Vagina (tissue), 2 donors: ENCODE measurements around the gene PHLDA2.

ENCODE experiments used
- POLR2A ChIP-seq, 2 donors: fragments of 450-650 bp; IDR thresholded peaks; one replicate each; pipeline ENCODE4 v1.6.1; 2017; ENCODE audit warnings: antibody characterized with exemption in 2 of 2, mild to moderate bottlenecking in 2 of 2, moderate library complexity in 2 of 2
- POLR2AphosphoS5 ChIP-seq, 2 donors: sonication (generic); formaldehyde crosslinking; IDR thresholded peaks; one replicate each; pipeline ENCODE4 v1.9.0; 2017; ENCODE audit warnings: antibody characterized with exemption in 2 of 2, mild to moderate bottlenecking in 2 of 2, low read depth in 1 of 2; ENCODE audit not compliant: insufficient read depth in 1 of 2
- TF ChIP-seq, protein P1 (sequence below), 3 experiments: fragments of 450-650 bp in 2 of 3; fragments of 200-600 bp in 1 of 3; sonication (generic) in 1 of 3; IDR thresholded peaks; one replicate each; pipeline ENCODE4 v1.5.1; 2017 to 2019; ENCODE audit warnings: antibody characterized with exemption in 3 of 3, mild to moderate bottlenecking in 2 of 3, moderate library complexity in 2 of 3

DNA sequence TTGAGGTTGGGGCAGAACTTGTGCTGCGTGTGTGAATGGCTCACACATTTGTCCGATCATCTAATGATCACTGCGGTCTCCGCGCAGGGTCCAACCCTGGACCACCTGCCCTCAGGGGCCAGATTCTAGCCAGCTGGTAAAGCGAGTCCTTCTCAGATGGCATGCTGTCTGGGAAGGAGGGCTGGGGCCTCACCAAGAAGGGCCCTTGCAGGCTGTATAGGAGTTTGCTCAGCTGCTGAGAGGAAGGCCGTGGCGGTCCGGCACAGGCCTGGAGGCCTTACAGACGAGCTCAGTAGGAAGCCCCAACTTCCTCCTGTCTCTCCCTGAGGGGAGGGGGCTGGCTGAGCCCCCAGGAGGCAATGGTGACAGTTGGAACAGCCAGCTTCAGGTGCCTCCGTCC lies 13.7 kb downstream of the PHLDA2 start:
- TF ChIP-seq POLR2A (IDR thresholded peaks at IDR 0.05) (no peak), POLR2AphosphoS5 (IDR thresholded peaks at IDR 0.05; ENCODE audit: insufficient read depth in 1 of 2, low read depth in 1 of 2) (no peak)
- TF ChIP-seq, protein P1, sequence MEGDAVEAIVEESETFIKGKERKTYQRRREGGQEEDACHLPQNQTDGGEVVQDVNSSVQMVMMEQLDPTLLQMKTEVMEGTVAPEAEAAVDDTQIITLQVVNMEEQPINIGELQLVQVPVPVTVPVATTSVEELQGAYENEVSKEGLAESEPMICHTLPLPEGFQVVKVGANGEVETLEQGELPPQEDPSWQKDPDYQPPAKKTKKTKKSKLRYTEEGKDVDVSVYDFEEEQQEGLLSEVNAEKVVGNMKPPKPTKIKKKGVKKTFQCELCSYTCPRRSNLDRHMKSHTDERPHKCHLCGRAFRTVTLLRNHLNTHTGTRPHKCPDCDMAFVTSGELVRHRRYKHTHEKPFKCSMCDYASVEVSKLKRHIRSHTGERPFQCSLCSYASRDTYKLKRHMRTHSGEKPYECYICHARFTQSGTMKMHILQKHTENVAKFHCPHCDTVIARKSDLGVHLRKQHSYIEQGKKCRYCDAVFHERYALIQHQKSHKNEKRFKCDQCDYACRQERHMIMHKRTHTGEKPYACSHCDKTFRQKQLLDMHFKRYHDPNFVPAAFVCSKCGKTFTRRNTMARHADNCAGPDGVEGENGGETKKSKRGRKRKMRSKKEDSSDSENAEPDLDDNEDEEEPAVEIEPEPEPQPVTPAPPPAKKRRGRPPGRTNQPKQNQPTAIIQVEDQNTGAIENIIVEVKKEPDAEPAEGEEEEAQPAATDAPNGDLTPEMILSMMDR (IDR thresholded peaks at IDR 0.05) = no peak
